HG02938 (cell line): ENCODE data around the gene AFDN.
A peak's percentile ranks its signal among the peaks of the same experiment; 100 is the strongest.

Experiments
- ATAC-seq: cut with Tn5 transposase; IDR thresholded peaks from one replicate; pipeline ENCODE4 v1.9.1; 2021; ENCODE audit warnings: mild to moderate bottlenecking, moderate library complexity; ENCODE audit not compliant: unreplicated experiment

Gene AFDN

GRCh38 chr6:167811442-167812087, 15.1 kb upstream of the AFDN start:
- no peak for ATAC-seq

DNA sequence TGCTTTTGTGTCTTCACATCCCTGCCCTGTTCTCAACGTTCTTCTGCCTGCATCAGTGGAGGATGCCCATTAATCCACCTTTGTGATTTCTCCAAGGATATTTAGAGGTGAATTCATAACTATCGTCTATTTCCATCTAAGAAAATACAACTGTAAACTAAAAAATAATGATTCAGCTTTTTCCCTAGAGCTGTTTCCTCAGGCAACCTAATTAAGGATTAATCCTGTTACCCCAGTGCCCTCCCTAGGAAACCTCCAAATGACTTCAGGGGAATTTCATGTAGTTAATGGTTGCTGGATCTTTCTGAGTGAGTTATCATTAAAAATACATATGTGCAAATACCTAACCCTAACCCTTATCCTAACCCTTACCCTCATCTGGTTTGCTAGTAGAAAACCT, 14.6 kb upstream of the AFDN start:
- ATAC-seq: no peak

DNA sequence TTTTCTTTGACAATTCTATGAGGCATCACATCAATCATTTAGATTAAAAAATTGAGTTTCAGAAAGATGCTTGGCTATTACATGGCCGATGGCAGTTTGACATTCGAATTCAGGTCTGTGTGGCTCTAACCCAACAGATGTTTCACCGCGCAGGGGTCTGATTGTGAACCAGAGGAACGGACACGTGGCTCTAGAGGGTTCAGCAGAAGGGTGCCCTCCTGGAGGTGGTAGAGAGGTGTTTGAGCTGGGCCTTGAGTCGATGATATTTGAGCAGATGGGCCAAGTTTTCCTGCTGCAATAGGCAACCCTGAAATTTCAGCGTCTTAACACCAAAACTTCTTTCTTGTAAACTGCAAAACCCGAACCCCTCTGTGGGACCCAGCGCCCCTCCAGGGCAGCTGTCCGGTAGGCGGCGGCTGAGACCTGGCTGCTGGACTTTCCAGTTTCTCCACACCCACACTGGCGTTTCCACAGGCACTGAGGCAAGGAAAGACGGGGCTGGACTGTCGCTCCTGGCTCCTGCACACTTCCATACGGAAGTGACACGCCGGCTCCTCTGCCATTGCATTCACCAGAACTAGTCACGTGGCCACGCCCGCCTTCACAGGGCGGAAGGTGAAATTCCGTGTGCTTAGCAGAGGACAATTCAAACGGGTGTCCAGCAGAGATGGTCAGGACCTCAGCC, 11.3 kb upstream of the AFDN start:
- no peak for ATAC-seq

DNA sequence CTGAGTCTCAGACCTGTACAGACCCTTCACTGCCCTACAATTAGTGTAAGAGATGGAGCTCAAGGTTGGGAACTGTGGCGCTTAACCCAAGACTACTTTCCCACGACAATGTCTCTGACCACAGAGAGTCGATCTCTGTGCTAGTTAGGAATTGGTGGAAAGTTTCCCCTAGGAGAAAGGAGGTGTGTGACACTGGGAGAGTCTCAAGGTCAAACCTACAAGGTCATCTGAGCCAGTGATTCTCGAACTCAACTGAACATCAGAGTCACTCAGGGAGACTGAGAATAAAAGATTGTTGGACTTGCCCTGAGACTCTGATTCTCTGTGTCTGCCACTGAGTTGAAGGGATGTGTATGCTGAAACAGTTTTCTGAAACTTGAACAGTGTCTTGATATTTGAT, 9.7 kb upstream of the AFDN start:
- no peak for ATAC-seq

DNA sequence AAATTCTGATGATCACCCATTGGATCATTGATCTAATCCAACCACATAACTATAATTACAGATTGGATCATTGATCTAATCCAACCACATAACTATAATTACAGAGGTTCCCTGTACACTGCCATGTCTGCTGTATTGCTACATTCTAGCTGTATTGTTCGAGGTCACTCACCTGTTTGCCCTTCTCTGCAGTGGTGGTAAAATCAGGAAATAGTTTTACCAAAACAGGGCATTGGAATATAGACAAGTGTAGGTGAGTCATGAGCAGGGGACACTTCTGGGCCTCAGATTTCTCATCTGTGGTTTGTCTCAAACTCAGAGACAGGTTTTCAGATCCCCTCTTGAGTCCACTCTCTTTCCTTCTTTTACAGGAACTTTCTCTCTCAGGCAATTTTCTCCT, 9.0 kb upstream of the AFDN start:
- no peak for ATAC-seq

- no peak for ATAC-seq
Measured at GRCh38 chr6:167819576-167819975, 7.1 kb upstream of the AFDN start.

DNA sequence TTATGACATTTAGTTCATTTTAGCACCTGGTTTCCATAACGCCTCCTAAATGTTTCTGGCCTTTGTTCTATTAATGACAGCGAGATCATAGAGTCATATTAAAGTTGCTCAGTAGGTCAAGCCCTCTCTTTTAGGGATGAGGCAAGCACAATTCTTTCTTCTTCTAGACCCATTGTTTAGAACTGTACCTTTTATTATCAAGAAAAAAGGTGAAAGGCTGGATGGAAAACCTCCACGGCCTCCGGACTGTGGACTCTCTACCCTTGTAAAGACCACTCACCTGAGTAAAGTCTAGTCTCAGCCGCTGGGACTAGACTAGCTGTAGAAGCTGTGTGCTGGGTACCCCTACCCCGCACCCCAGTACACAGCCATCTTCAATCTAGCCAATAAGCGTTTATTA, 6.0 kb upstream of the AFDN start:
- ATAC-seq: no peak

DNA sequence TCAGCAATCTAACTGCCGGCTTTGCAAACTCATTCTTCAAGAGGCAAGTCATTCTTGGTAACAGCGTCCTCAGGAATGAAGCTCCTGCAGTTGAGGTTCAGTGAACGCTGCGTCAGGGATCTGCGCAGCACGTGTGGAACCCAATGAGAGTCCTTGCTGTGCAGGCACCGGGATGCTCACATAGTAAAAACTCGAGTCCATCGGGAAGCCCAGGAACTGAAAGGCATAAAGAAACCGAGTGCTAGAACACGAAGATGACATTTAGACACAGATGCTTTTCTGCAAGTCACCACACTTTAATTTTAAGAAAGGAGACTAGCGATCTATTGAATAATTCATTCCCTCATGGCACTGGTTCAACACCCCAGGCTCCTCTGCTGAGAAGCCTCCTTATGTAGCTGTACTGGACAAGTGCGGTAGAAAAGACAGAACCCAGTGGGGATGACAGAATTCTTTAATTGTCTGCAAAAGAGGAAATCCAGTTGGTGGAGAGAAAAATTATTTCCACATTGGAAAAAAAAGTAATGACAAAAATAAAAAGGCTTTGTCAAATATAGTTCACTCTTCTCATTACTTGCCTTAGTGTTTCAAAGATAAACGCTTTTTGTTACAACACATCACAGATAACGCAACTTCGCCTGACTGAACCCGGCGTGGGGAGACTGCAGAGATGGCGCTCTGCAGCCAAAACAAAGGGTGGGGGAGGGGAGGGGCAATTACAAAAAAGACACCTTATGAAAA, 1.9 kb upstream of the AFDN start:
- no peak for ATAC-seq

GRCh38 chr6:167825332-167826229, 1.1 kb upstream of the AFDN start:
- ATAC-seq: peak; percentile 30

DNA sequence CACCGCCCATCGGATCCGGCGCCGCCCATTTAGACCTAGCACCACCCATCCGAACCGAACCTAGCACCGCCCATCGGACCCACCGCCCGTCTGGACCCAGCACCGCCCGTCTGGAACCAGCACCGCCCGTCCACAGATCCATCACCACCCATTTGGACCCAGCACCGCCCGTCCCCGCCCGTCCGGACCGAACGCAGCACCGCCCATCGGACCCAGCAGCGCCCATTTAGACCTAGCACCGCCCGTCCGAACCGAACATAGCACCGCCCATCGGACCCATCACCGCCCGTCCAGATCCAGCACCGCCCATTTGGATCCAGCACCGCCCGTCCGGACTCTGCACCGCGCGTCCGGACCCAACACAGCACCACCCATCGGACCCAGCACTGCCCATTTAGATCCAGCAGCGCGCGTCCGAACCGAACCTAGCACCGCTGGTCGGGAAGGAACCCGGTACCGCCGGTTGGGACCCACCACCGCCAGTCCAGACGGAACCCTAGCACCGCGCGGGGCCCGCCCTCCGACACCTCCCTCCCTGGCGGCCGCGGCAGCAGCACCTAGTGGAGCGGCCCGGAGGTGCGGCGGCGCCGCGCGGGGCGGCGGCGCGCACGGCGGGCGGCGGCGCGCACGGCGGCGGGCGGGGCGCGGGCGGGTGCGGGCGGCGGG, 348 bp upstream of the AFDN start:
- ATAC-seq: peak; percentile 76

- ATAC-seq: peak; percentile 23
Measured at GRCh38 chr6:167827583-167828324, 1.0 kb downstream of the AFDN start.

- ATAC-seq: no peak
Measured at GRCh38 chr6:167828325-167828956, 1.7 kb downstream of the AFDN start.

DNA sequence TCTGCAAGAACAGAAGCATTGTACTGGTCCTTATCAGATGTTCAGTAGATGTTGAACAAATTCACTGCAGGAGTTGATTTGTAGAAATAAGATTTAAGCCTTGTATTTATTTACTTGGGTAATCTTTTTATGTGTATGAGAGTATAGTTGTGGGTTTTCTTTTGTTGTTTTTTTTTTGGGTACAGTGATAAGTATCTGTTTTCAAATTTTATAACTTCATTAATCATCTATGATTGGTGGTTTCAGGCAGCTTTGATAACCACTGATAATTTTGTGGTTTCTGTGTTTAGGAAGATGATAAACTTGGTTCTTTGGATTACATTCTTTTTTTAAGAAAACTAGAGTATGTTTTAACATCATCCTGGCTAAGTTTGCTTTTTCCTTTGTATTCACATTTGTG, 2.8 kb downstream of the AFDN start:
- ATAC-seq: no peak

DNA sequence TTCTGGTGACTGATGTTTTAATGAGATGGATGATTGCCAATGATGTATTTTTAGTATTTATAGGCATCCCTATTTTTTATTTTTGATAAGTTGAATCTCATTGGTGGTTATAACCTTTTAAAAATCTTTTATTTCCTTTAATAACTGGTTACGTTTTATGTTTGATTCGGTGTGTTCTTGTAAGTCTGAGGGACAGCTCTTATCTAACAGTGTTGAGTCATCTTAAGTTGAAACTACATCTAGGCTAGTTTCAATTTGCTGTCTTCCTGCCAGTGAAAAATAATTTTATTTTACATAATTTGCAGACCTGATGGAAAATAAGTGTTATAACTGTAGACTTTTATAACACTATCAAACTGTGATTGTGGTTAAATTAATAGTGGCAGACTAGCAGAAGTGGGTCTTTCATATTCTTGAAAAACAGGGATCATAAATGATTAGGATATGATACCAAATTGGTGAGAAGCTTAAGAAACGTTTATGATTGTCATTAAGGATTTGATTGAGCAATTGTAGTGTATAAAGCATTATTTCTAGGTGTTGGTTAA, 4.6 kb downstream of the AFDN start:
- no peak for ATAC-seq

DNA sequence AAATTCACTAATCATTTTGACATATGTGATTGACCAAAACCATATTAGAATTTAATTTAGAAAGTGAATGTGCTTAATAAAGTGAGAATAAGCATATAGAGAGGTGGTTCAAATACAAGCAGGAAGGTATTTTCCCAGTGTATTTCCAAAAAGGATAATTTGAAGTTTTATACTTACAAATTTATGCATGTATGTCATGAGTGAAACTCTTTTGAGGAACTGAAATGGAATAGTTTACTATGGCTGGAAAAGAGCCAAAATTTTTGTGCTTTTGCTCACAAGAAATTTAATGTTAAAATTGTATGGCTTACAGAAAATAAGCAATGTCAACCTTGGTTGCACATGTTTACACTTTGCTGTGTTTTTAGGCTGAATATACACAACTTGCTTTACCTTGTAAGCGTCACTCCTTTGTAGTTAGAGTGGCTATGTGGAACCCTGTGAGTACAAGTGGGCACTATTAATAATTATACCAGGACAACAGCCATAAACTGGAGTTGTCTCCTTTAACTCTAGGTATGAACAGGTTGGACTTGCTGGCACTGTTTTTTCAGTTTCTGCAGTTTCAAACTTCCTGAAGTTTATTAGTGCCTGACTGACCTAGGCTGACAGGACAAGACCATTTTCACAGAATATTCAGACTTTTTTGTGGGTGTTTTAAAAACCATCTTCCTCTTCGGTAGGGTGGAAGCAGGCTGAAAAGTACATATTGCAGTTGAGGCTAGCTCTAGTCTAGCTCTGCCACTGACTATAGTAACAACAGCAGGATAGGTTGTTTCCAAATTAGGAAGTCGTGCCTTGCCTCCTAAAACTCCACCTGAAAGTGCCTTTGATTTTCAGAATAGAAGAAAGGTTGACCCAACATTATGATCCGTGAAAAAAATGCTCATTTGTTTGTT, 6.0 kb downstream of the AFDN start:
- ATAC-seq: no peak

DNA sequence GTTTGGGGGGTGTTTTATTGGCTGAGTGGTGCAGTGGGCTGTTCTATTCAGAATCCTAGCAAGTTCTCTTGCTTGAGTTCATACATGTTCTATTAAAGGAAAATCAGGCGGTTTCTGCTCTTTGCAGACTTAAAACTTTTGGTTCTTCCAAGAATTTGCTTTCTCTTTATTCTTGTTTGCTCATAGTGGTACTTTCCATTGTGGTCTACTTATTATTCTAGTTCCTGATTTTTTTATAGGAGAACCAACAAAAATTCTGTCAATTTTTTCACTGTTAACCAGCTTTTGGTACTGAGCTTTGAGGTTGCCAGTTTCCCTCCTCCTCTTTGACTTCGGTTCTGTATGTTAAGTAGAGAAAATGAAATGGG, 6.7 kb downstream of the AFDN start:
- no peak for ATAC-seq

DNA sequence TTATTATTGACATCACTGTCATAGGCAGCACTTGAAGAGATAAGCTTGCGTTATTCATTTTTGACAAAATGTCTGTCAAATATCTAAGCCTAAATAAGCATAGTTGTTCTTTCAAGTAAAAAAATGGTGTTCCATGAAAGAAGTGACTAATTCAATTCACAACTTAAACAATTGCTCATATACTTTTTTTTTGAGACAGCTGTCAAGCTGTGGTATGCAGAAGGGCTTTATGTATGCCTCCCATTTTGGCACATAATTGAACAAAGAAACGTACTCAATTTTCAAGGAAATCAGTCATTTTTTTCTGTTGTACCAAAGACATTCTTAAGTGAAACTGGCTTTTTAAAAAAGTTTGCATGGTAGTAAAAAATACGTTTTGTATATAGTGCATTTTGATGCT, 8.5 kb downstream of the AFDN start:
- no peak for ATAC-seq

GRCh38 chr6:167836721-167837120, 10.0 kb downstream of the AFDN start:
- no peak for ATAC-seq
